Keratinocyte (primary cell): ENCODE measurements around the gene SSBP2.

Experiments
- CTCF ChIP-seq, 3 experiments: IDR thresholded peaks in 1 of 3; conservative IDR thresholded peaks in 1 of 3; optimal IDR thresholded peaks in 1 of 3; 2 replicates in 2 of 3; 3 replicates in 1 of 3; pipeline versions ENCODE3 to v1.5.1; 2011; ENCODE audit warnings: low read length in 3 of 3, mild to moderate bottlenecking in 3 of 3, moderate library complexity in 2 of 3, control low read depth in 1 of 3, inconsistent platforms in 1 of 3; ENCODE audit not compliant: insufficient read depth in 2 of 3; ENCODE audit errors: extremely low read depth in 1 of 3
- EZH2 ChIP-seq: IDR thresholded peaks from one replicate; pipeline ENCODE4 v1.6.1; 2012; ENCODE audit warnings: inconsistent platforms, mild to moderate bottlenecking, low read length, moderate library complexity

DNA sequence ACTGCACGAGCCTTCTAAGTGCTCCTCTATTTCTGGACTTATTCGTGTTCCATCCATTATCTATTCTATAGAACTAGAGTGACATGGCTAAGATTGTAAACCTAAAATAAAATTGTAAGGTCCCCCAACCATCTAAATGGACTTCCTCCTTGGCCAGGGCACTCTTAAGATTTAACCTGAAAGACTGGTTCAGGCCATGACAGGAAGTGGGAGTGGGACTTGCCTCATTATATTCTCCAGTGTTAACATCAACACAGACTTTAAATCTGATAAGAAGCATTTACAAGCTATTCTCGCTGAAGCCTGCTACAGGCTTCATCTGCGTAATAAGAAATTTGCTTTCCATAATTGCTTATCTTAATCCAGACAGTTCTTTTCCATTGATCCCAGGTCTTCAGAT is 117.0 kb downstream of the SSBP2 start:
- TF ChIP-seq CTCF (optimal IDR thresholded peaks at IDR 0.05 in 1 of 3, IDR thresholded peaks at IDR 0.05 in 1 of 3, conservative IDR thresholded peaks at IDR 0.05 in 1 of 3; ENCODE audit: extremely low read depth in 1 of 3, insufficient read depth in 2 of 3, low read length in 3 of 3) (no peak), EZH2 (no peak)
